ENCODE results near the gene EGFL6.

Gene EGFL6

DNA sequence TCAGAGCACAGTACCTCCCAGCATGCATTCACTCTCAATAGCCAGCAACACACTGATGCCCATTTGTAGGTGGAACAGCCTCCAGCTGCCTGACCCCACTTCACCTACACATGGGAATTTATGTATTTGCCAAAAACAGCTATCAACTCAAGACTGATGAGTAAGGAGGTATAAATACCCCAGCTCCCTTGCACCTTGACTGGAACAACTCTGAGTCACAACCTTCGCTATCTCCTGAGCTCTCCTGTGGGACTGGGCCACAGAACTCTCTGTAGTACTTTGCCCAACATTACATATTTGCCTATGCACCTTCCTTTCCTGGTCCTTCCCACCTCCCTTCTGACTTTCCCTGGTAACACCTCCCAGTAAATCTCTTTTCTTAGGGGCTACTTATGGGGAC is 16.5 kb upstream of the EGFL6 start:
- H3K4me3 ChIP-seq (ENCODE audit: low read depth, low read length): no peak overlapping the region
- TF ChIP-seq, protein P1, sequence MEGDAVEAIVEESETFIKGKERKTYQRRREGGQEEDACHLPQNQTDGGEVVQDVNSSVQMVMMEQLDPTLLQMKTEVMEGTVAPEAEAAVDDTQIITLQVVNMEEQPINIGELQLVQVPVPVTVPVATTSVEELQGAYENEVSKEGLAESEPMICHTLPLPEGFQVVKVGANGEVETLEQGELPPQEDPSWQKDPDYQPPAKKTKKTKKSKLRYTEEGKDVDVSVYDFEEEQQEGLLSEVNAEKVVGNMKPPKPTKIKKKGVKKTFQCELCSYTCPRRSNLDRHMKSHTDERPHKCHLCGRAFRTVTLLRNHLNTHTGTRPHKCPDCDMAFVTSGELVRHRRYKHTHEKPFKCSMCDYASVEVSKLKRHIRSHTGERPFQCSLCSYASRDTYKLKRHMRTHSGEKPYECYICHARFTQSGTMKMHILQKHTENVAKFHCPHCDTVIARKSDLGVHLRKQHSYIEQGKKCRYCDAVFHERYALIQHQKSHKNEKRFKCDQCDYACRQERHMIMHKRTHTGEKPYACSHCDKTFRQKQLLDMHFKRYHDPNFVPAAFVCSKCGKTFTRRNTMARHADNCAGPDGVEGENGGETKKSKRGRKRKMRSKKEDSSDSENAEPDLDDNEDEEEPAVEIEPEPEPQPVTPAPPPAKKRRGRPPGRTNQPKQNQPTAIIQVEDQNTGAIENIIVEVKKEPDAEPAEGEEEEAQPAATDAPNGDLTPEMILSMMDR (IDR thresholded peaks at IDR 0.05; ENCODE audit: low read depth, low read length, missing control alignments): no peak
- DNase-seq (ENCODE audit: low read depth): no peak

DNA sequence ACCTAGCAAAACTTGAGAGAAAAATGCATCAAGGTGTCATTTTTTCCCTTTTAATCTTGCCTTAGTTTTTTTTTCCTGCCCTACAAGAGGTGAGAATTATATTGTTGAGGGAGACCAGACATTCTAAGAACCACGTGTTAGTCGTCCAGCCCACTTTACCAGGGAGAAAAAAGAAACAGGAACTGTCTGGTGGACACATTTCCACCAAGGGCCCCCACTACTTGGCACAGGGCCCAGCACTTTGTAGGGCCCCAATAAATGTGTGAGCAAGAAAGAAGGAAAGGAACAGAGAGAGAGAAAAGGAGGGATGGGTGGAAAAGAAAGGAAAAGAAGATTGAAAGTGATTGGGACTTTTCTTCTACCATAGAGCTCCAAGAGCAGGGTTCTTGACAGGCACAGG is 3.9 kb upstream of the EGFL6 start:
- TF ChIP-seq, protein P1 (IDR thresholded peaks at IDR 0.05; ENCODE audit: low read depth, low read length, missing control alignments): no peak
- no peak for DNase-seq (ENCODE audit: low read depth)
- H3K4me3 ChIP-seq (ENCODE audit: low read depth, low read length): no peak overlapping the region

DNA sequence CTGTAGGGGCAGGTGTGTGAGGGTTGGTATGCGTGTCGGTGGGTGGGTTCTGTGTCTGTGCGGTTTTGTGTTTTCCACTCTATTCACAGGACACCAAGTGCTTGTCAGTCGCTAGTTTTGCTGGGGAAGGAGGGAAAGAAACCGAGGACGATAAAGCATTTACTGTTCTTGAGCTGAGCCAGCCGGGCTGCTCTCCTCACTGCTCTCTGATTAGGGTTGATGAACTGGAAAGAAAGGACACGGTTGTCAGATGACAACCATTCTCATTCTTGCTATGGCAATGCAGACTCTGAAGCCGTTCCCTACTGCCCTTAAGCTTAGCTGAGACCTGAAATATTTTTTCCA is 832 bp downstream of the EGFL6 start:
- H3K4me3 ChIP-seq (ENCODE audit: low read depth, low read length): no peak overlapping the region
- TF ChIP-seq, protein P1 (IDR thresholded peaks at IDR 0.05; ENCODE audit: low read depth, low read length, missing control alignments): no peak

DNA sequence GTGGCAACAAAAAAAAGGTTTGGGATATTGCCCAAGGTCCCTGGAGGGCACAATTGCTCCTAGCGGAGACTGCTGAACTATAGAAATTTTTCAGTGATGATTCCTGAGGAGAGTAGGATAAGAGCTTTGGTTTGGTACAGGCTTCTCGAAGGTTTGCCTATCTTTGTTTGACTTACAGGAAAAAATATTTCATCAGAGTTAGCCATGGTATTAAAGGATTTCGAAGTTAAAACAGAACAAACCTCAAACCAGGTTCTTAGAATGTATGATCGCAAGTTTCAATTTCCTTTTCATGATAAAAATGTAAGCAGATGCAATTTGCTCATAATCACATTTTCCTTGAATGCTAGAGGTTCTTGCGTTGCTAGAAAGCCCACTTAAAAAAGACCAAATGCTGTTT is 1.7 kb downstream of the EGFL6 start:
- TF ChIP-seq, protein P1 (IDR thresholded peaks at IDR 0.05; ENCODE audit: low read depth, low read length, missing control alignments): no peak
- no peak overlapping the region for H3K4me3 ChIP-seq (ENCODE audit: low read depth, low read length)
- DNase-seq (ENCODE audit: low read depth): no peak

More for the DNA sequence above, 832 bp downstream of the EGFL6 start:
- no peak for DNase-seq (ENCODE audit: low read depth)

DNA sequence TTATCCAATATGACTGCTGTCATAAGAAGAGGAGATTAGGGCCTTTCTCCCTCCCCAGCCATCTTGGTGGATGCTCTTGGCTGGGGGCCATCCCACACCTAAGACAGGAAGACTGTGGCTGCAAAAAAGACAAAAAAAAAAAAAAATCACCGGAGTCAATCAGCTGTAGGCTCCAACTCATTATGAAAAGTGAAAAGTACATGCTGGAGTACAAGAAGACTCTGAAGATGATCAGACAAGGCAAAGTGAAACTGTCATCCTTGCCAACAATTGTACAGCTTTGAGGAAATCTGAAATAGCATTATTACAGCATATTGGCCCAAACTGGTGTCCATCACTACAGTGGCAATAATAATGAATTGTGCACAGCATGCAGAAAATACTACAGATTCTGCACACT is 5.2 kb downstream of the EGFL6 start:
- DNase-seq (ENCODE audit: low read depth): no peak
- TF ChIP-seq, protein P1 (IDR thresholded peaks at IDR 0.05; ENCODE audit: low read depth, low read length, missing control alignments): no peak
- no peak overlapping the region for H3K4me3 ChIP-seq (ENCODE audit: low read depth, low read length)

DNA sequence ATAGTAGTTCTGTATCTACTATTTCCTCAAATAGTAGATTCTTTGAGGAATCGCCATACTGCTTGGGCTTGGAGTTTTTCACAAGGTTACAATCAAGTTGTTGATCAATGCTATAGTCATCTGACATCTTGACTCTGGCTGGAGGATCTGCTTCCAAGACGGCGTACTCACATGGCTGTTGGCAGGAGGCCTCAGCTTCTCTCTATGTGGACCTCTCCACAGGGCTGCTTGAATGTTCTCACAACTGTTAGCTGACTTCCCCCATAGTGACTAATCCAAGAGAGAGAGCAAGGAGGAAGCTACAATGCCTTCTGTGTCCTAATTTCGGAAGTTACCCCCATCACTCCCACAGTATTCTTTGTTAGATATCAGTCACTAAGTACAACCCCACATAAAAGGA is 10.3 kb downstream of the EGFL6 start:
- DNase-seq (ENCODE audit: low read depth): no peak
- no peak overlapping the region for H3K4me3 ChIP-seq (ENCODE audit: low read depth, low read length)

DNA sequence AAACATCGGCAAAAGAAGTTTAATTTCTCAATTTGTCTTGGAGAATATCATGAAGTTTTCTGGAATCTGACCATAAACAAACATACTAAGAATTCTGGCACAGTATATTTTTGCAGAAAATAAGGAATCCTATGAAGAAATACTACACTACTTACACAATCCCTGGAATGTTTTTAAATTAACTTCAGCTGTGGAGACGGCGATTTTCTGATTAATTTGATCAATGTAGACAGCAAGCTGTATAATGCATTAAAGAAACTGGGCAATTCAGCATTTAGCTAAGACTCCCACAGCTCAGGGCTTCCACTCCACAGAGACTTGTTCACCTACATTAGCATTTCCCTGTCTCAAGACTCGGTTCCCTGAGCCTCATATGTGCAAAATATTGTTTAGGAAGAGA is 12.2 kb downstream of the EGFL6 start:
- TF ChIP-seq, protein P1 (IDR thresholded peaks at IDR 0.05; ENCODE audit: low read depth, low read length, missing control alignments): no peak
- no peak overlapping the region for H3K4me3 ChIP-seq (ENCODE audit: low read depth, low read length)
- DNase-seq (ENCODE audit: low read depth): no peak

More for the DNA sequence above, 10.3 kb downstream of the EGFL6 start:
- TF ChIP-seq, protein P1 (IDR thresholded peaks at IDR 0.05; ENCODE audit: low read depth, low read length, missing control alignments): no peak
